Stimulated activated CD4-positive, alpha-beta T cell treated with anti-CD3 and anti-CD28 coated beads, Interleukin-4, amount 100 ng/mL, for 4 hours (primary cell): ENCODE measurements around the gene ZBED5.
"Not testable (repeated sequence)": the region's sequence is repeated elsewhere in the genome, so short reads cannot be mapped to it uniquely, and the experiment has no call there.

Source experiments
- DNase-seq, 2 experiments: peaks; one replicate each; pipeline ENCODE4 v3.0.0-alpha.2; 2020

Gene ZBED5

GRCh38 chr11:10836884-10837283 lies 21.0 kb downstream of the ZBED5 start:
- DNase-seq, result not testable (repeated sequence)

GRCh38 chr11:10829139-10829538 lies 28.7 kb downstream of the ZBED5 start:
- DNase-seq, result no peak

GRCh38 chr11:10828402-10828801 lies 29.5 kb downstream of the ZBED5 start:
- DNase-seq, result no peak

- no peak for DNase-seq
These were observed 33.0 kb downstream of the ZBED5 start for GRCh38 chr11:10824888-10825287.

- DNase-seq, result no peak
These were observed 34.7 kb downstream of the ZBED5 start for GRCh38 chr11:10823152-10823579.

GRCh38 chr11:10822491-10822890 lies 35.4 kb downstream of the ZBED5 start:
- DNase-seq, result not testable (repeated sequence)

- no peak for DNase-seq
These were observed 39.3 kb downstream of the ZBED5 start for GRCh38 chr11:10818594-10818993.

- no peak for DNase-seq
These were observed 43.9 kb downstream of the ZBED5 start for GRCh38 chr11:10813945-10814344.

GRCh38 chr11:10809373-10810160 lies 48.3 kb downstream of the ZBED5 start:
- peak; percentile 23 to 42 for DNase-seq

- peak; percentile 95 to 99 for DNase-seq
These were observed 49.1 kb downstream of the ZBED5 start, which contains the start of gene EIF4G2 for GRCh38 chr11:10808553-10809372. Gene EIF4G2 (minus strand): TSS chr11:10808926.

GRCh38 chr11:10808235-10808552 lies 49.7 kb downstream of the ZBED5 start:
- DNase-seq, result no peak

GRCh38 chr11:10807493-10808234 lies 50.2 kb downstream of the ZBED5 start:
- peak; percentile 43 to 49 for DNase-seq

- no peak for DNase-seq
These were observed 51.6 kb downstream of the ZBED5 start for GRCh38 chr11:10806206-10806605.

GRCh38 chr11:10805741-10806140 lies 52.1 kb downstream of the ZBED5 start:
- DNase-seq, result no peak

GRCh38 chr11:10803676-10804075 lies 54.2 kb downstream of the ZBED5 start:
- no peak for DNase-seq
